Stimulated activated CD8-positive, alpha-beta memory T cell treated with anti-CD3 and anti-CD28 coated beads, Interleukin-7, amount 100 ng/mL, for 4 hours (primary cell): ENCODE data around the gene CELF4.

Experiments
- DNase-seq, 2 donors: peaks; one replicate each; pipeline ENCODE4 v3.0.0-alpha.2; 2020; ENCODE audit warnings: low read depth in 2 of 2

The CELF4 gene

DNA sequence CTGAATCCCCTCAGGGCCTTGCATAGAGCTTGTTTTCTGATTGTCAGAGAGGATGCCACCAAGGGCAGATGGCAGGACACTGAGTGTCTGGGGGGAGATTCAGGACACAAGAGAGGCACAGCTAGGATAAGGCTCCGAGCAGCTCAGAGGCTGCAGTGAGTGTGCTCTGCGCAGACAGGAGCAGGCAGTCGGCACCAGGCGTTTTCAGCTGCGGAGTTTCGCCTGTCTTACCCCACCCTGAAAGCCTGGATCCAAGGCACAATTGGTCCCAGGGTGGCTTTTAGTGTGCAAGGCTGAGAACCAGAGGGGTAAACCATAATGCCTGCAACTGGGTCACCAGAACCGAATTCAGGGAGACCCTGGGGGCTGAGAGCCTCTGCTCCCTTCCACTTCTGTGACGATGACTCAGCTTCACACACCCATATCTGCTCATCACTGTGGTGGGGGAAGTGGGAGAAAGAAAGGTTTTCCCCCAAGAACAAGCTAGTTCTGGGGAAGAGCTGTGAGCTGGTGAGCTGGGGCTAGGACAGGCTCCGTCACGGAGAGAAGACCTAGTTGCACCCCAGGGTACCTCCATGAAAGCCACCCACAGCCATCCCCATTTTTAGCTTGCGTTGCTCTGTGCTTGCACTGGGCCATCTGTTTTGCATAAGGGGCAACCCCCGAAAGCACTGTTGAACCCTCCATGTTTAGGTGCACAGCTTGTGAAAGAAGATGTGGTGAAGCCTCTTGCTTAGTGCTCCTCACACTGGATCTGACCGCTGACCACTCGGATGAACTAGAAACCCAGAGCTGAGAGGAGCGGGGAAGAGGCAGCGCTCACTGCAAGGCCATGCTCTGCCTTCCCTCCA lies 173.7 kb downstream of the CELF4 start:
- no peak for DNase-seq

DNA sequence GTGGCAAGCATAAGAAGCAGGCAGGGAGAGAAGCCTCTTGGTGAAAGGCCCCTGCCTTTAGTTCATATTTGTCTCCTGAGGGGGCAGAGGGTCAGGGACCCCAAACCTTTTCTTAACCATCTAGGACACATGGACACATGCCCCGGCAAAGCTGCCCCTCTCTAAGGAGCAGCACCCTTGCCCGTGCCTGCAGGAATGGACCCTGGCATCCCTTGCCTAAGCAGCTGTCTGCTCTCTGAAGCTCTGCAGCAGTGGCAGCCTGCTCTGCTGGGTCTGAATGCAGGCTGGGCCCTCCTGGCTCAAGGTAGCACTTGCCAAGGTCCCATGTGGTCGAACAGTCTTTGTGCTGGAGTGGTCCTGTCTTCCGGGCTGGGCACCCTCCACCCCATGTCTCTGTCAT lies 174.4 kb downstream of the CELF4 start:
- DNase-seq = no peak

DNA sequence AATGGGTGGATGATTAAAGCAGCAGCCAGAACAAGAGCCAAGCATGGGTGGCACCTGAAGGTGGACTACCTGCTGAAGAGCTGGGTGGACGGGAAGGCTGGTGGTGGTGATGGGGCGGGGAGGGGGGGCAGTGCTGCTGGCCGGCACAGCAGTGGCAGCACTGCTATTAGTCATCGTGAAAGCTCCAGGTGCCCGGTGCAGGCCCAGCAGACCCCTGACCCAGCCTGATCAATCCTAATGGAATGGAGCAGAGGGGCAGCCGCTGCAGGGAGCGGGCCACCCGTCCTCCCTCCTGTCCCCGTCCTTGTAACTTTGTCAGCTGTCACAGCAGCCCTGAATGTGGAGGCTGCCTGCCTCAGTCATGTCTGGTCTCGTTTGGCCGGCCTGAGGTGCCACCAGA lies 174.9 kb downstream of the CELF4 start:
- DNase-seq = no peak

DNA sequence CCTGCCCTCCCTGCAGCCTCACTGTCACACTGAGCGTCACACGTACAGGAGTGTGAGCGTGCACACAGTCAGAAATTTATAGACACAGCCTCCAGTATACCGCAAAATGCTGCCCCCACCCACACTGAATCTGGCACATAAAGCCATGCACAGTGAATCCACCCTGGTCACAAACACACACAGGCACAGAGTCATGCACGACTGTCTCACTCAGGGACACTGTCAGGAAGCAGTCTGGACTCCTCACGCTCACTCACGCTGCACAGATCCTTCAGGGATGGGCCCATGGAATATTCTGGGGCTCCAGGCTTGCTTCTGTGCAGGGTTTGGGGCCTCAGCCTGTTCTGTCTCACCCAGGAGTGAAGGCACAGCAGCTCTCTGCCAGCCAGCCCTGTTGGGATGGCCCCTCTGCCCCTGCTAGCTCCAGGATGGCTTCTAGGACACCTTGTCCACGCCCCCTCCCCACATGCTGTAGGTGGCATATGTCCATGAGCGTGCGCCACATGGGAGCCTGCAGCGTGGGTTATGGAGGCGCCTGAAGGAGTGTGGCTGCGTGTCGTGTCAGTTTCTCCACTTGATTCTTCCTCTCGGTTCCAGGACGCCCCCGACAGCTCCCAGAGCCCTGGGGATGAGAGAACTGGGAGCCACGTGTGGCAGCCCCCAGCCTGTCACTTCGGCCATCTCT lies 175.8 kb downstream of the CELF4 start:
- DNase-seq = no peak

DNA sequence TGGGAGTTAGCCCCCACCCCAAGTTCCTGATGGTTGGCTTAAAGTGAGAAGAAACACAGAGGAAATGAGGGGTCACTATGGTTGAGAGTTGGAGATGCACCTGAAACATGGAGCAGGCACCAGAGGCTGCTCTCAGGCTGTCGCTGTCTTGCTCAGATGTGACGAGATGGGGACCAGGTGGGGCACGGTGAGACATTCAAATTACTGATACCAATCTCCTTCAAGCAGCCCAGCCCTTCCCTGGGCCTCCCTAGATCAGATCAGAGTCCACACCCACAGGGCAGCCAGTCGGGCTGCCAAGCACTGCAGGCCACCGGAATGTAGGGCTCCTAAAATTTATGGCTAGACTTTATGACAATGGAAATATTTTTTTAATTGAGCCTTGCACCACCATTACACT lies 176.6 kb downstream of the CELF4 start:
- no peak for DNase-seq

DNA sequence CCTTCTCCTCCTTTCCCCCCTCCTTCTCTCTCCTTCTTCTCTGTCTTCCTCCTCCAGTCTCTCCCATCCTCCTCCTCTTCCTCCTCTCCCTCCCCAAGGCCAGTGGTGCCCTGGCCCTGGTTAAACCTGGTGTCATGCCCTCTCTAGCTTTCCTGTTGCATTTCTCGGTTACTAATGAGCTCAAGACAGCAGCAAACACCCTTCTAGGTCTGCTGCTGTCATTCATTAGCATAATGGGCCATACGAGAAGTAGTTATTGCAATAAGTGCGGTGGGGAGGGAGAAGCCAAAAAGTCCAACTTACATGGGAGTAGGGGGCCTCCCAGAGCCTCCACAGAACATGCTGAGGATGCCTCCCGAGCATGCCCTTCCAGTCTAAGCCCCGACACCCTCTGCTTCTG lies 177.2 kb downstream of the CELF4 start:
- DNase-seq = no peak

DNA sequence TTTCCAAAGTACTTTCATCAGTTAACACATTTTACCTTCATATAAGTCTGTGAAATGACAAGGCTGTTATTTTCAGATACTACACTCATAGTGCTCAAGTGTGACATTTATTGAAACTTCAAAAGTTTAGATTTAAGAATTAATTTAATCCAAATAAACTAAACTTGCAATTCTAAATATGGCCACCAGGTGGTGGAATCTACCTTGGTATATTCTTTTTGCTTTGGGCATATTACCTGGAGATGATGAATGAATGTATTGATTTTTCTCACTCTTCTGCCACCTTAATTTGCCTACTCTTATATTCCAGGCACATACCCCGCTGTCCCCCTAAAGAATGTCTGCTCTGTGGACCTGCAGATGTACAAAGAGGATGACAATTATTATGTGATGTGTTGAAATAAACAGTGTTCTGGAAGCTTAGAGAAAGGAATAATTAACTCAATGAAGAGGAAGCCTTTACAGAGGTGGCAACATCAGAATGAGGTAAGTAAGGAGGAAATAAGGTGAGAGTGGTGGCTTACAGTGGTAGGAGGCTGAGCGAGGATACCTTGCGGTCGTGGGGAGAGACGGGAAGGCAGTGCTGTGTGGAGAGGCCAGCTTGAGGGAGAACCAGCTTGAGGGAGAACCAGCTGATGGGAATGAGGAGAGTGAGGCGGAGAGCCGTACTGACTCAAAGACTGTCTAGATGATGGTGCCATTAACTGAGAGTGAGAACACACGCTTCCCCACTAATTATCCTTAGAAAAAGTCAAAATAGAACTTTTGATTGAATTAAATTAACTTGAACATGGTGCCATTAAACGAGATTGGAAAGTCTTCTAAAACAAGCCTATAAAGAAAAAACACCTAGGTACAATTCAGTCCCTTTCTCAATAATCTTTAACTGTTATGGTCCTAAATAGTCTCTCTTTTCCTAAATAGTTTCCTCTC lies 179.5 kb downstream of the CELF4 start:
- no peak for DNase-seq

DNA sequence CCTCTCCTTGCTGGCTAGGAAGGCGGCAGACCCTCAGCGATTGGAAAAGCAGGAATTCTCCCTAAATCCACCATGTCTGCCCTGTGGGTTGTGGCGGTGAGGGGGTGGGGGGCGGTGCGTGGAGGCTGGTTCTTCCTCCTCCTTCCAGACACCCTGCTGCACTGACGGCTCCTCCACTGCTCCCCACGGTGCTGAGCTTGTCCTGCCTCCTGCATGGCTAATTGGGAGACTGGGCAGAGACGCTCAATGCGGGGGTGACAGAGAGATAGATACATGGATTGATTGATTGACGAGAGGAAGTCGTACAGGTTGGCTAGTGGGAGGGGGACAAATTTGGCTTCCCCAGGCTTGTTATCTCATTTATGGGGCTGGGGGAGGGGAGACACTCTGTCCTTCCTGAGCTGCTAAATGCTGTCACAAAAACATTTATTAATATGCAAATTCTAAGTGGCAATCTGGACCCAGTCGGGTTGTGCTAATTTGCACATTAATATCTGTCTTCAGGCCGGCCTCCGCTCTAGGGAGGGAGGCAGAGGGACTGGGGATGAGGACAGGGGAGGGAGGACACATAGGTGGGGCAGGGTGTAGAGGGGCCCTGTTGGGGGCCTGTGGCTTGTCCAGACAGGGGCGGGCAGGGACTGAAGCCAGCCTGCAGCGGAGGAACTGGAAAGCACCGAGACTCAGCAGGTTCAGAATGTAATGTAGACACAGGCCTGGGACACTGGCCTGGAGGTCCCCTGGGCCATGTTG lies 181.6 kb downstream of the CELF4 start:
- DNase-seq = no peak

DNA sequence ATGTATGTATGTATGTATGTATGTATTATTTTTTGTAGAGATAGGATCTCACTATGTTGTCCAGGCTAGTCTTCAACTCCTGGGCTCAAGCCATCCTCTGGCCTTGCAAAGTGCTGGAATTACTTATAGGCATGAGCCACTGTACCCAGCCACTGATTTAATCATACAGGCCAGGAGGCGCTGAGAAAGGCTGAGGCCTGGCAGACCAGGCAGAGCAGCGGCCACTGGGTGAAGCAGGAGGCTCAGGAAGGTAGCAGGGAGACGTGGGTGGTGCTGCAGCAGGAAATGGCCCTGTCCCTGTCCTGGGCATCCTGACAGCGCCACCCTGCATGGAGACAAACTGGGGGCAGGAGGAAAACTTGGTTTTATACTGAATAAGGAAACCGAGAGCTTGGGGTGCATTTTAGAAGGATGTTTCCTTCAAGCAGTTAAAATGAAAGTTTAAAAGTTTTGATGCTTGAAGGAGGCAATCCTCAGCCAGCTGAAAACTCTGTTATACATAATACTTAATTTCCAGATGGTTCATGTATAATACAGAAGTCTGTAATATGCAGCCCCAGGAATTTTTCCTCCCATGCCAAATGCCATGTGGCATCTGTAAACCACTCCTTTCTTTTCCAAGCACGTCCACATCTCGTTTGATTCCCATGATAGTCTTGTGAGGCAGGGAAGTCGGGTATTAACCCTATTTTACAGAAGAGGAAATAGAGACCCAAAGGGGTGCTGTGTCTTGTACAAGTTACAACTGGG lies 182.4 kb downstream of the CELF4 start:
- DNase-seq = no peak

DNA sequence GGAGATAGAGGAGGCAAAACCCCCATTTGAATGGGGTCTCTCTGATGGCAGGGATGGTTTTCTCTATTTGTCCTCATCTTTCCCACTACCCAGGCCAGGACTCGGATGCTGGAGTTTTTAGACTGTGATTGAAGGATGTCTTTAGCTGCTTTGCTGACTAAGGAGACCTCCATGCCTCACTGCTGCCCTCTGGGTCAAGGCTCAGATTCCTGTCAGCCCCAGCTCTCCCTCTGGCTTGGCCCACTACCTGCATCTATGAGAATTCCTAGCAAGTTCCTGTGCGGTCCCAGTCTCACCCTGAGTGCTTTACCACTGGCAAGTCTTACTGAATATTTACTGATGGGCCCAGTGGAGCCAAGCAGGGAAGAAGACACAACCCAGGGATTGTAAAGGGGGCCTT lies 184.0 kb downstream of the CELF4 start:
- DNase-seq = no peak

DNA sequence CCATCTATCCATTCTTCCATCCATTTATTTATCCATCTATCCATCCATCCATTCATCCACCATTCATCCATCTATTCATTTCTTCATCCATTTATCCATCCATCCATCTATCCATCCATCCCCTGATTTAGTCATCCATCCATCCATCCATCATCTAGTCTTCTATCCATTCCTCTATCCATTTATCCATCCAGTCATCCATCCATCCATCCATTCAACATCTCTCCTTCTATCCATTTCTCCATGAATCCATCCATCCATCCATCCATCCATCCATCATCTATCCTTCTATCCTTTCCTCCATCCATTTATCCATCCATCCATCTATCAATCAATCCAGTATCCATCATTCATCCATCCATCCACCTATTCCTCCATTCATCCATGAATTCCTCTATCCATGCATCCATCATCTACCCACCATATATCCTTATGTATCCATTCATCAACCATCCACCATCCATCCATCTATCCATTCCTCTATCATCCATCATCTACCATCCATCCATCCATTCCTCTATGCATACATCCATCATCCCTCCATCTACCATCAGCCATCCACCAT lies 185.0 kb downstream of the CELF4 start:
- DNase-seq = no peak

DNA sequence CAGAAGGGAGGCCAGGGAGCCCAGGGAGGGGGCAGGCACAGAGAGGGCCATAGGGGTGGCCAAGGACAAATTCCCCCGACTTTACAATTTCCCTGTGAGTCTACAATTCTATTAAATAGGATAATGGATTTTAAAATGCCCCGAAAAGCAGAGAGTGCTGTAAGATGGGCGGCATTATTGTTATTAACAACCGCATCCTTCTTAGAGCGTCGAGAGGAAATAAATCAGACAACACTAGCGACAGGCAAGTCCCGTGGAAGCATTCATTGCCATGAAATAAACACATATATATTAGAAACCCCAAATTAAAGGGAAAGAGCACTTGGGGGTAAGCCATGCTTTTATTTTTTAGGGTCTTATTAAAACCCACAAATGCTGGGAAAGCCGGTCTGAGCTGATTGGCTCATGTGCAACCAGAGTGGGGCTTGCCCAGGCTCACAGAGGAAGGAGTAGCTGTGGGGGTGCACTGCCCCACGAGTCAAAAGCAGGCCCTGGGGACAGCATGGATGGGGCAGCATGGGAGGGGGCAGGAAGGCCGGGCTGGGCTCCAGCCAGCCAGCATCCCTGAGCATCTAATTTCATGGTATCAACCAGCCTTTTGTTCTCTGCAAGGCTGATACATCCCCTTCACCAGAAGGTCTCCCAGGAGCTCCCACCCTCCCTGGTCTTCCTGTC lies 187.1 kb downstream of the CELF4 start:
- no peak for DNase-seq

DNA sequence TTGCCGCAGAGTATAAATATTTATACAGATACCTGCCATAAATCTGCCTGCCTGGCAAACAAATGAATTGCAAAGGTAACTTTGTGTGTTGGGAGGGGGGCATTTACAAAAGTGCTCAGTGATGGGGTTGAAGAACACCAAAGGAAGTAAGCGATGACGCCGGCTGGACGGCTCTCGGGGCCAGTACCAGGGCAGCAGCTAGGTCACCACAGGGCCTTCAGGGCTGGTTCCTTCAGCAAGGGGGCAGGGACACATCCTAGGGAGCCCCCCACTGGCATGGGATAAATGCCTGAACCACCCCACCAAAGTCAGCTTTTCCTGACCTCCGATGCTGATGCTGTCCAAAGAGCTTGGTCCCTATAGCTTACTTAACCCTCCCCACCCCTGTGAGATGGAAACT lies 190.4 kb downstream of the CELF4 start:
- DNase-seq = no peak

DNA sequence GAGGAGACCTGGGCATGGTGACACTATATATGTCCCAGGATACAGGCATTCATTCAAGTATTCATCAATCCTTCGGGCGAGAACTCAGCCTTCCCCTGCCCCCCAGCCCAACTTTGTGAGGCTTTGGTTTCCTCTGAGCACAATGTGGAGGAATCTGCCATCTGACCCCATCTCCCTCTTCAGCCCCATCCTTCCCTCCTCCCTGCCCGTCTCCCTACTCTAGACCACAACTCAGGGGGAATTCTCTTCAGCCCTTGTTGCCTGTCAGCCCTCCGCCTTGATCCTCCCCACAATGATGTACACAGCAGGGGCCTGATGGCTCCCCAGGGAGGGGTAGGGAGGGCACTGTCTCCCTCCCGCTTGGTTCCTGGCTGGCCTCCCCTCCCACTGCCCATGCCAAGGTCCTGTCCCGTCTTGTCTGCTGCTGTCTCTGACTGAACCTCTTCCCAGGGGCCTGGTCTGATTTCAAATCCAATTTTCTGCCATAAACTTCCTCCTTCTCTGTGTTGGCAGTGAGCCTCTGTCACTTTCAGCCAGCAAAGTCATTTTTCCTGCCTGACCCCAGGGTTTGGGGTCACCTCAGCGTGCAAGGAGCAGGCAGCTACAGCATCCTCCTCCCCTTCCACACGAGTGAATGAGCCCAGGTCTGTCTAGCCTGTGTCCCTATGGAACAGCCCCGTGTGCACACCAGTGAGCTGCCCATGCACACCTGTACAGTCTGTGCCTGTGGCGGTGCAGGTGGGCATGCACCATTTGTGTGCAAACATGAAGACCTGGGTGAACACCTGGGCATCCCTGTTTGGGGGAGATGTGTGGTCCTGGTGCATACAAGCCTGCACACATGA lies 197.3 kb downstream of the CELF4 start:
- no peak for DNase-seq

DNA sequence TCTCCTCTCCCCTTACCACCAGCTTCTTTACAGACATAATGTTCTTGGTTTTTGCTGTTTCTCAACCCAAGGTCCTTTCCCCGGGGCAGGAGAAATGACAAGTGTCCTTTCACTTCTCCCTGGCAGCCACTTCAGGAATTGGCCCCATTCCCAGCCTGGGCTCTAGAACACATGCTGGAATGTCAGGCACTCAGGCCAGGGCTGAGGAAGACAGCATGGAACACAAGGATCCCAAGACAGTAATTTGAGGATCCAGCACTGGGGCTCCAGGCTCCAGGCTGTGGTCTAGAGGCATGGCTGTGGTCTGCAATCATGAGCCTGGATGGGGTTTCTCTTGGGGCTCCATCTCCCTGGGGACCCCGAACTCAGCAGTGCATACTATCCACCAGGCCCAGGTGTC lies 201.4 kb downstream of the CELF4 start:
- no peak for DNase-seq

DNA sequence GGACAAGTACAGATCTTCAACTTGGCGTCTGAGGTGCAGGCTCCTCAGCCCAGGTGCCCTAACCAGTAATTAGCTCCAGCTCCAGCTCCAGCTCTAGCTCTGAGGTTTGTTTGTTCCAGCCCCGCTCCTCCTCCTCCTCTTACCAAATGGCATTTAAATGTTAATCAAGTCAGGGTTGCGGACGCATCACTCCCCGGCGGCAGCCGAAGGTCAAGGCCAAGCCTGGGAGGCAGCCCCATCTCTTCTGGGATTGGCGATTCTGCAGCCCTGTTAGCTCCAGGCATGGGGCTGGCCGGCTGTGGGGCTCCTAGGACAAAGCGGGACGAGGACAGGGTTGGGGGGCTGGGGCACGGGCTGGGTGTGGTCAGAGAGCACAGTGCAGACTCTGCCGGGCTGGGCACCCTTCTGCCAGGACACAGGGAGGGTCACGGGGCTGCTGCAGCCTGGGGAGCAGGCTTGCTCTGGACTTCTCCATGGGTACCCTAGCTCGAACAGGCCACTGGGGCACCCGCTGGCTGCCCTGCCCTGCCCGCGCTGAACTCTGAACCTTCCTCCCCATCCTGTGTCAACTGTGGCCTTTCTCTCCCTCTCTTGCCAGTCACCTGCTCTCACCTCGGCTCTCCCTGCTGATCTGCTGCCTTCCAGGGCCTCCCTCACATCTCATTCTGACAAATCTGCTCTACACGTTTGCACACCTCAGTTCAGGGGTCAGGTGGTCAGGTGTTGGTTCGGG lies 203.3 kb downstream of the CELF4 start:
- DNase-seq = no peak

DNA sequence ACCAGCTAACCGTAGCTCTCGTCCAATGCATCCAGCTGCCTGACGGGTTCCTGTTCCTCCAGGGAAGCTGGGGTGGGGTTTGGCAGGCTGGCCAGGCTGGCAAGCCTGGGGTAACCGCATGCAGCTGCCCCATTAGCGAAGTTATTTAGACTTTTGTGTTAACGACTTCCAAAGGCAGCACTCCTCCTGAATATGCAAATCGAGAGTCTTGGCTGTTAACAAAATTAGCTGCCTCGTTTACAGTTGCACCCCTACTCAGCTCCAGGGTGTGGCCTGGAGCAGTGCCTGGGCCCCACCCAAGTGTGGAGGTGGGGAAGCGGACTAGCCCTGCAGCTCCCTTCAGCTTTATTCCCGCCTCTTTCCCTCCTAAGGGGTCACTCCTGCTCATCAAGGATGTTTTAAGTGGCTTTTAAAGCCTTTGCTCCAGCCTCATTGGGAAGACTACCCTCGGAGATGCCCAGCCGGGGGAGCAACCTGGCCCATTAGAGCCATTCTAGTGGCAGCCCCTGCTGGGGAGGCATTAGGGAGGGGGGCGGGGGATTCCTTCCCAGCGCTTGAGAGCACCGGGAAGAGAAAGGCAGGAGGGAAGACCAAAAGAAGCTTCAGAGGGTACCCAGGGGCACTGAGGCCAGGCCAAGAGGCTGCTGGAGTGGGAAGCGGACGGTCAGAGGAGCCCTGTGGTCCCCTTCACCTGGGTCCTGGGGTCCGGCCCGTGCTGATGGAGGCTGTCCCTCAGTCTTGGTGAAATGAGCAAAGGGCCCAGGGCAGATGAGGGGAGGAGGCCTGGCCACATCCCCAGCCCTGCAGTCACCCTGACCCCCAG lies 204.1 kb downstream of the CELF4 start:
- DNase-seq = no peak
